Activated B cell treated with CpG ODN at 0.5 μM for 24 hours (primary cell): Measurements from ENCODE around the gene COG7. TPM values are rescaled to one million over a fixed set of nuclear protein-coding genes. Genes with fewer than 3 reads are reported as not detected.

Experiments used
- ATAC-seq: fragments of 200-7000 bp; cut with Tn5 transposase; one replicate; pipeline ENCODE4 v1.10.0; 2021; ENCODE audit warnings: low read depth, mild to moderate bottlenecking, moderate library complexity
- CTCF ChIA-PET: fragments of 350-600 bp; sonication (Branson Sonifier 250); formaldehyde crosslinking; loops from one replicate; lab custom pipeline; 2021; ENCODE audit warnings: antibody characterized with exemption; lab: Charles Lee
- POLR2A ChIA-PET: fragments of 350-600 bp; sonication (Branson Sonifier 250); formaldehyde crosslinking; loops from one replicate; lab custom pipeline; 2021; ENCODE audit warnings: antibody characterized with exemption; lab: Charles Lee
- DNase-seq: peaks from one replicate; pipeline ENCODE4 v3.0.0; 2022
- H3K27ac Mint-ChIP-seq: one replicate; pipeline ENCODE4 v1.8.0; 2020; ENCODE audit warnings: mixed read lengths
- H3K27me3 Mint-ChIP-seq: one replicate; pipeline ENCODE4 v1.8.0; 2021; ENCODE audit warnings: mixed read lengths
- H3K36me3 Mint-ChIP-seq: one replicate; pipeline ENCODE4 v1.8.0; 2021; ENCODE audit warnings: low read depth, mixed read lengths
- H3K4me1 Mint-ChIP-seq: one replicate; pipeline ENCODE4 v1.8.0; 2021; ENCODE audit warnings: mixed read lengths
- H3K4me3 Mint-ChIP-seq: one replicate; pipeline ENCODE4 v1.8.0; 2020; ENCODE audit warnings: mild to moderate bottlenecking, mixed read lengths
- H3K9me3 Mint-ChIP-seq: one replicate; pipeline ENCODE4 v1.8.0; 2020; ENCODE audit warnings: mixed read lengths
- CTCF ChIP-seq: fragments of 200-600 bp; IDR thresholded peaks from one replicate; pipeline ENCODE4 v1.8.0; 2022; ENCODE audit warnings: antibody characterized with exemption, mild to moderate bottlenecking
- intact Hi-C: fragments of 100-400 bp; cut with micrococcal nuclease; formaldehyde crosslinking; loops from one replicate; pipeline ENCODE4 v1.15.1; 2024
- total RNA-seq: library from RNA; stranded (reverse); gene quantifications from 2 replicates; pipeline ENCODE4 v1.2.3, GENCODE V29; 2022

The COG7 gene
- total RNA-seq, 1 donor from 2014 or later, result 20.2 TPM

- Mint-ChIP-seq H3K27ac (no peak overlapping the region), H3K4me3 (no peak overlapping the region), H3K36me3 (no peaks in the 10 kb centered on the region), H3K9me3 (no peaks in the 10 kb centered on the region), H3K27me3 (peaks cover 6% of the 10 kb centered on the region), H3K4me1 (no peaks in the 10 kb centered on the region)
- intact Hi-C loops, result no loop called here
- POLR2A ChIA-PET, result interaction anchor here (0.6 kb wide), 1 partner anchor 10 kb away, joined by 6 read pairs; no protein-coding TSS in a partner anchor
- no peak for DNase-seq
- no peak for TF ChIP-seq CTCF
- CTCF ChIA-PET, result no interaction called here
- no peak for ATAC-seq
Observed at GRCh38 chr16:23345237-23345636, 107.8 kb downstream of the COG7 start.

GRCh38 chr16:23343643-23344612 is 109.1 kb downstream of the COG7 start:
- no peak for DNase-seq
- no peaks in the 10 kb centered on the region for H3K36me3 Mint-ChIP-seq
- no peaks in the 10 kb centered on the region for H3K9me3 Mint-ChIP-seq
- no peaks in the 10 kb centered on the region for H3K4me1 Mint-ChIP-seq
- intact Hi-C loops, result no loop called here
- ATAC-seq, result no peak
- no peak overlapping the region for H3K4me3 Mint-ChIP-seq
- ChIA-PET POLR2A (no interaction called here), CTCF (no interaction called here)
- no peak overlapping the region for H3K27ac Mint-ChIP-seq
- TF ChIP-seq CTCF, result no peak
- H3K27me3 Mint-ChIP-seq, result peaks cover 5% of the 10 kb centered on the region

- H3K4me3 Mint-ChIP-seq, result no peak overlapping the region
- H3K27me3 Mint-ChIP-seq, result peaks cover 4% of the 10 kb centered on the region
- ChIA-PET CTCF (no interaction called here), POLR2A (no interaction called here)
- H3K36me3 Mint-ChIP-seq, result no peaks in the 10 kb centered on the region
- ATAC-seq, result no peak
- intact Hi-C loops, result no loop called here
- no peaks in the 10 kb centered on the region for H3K9me3 Mint-ChIP-seq
- H3K4me1 Mint-ChIP-seq, result no peaks in the 10 kb centered on the region
- no peak overlapping the region for H3K27ac Mint-ChIP-seq
- no peak for DNase-seq
- no peak for TF ChIP-seq CTCF
Observed at GRCh38 chr16:23342083-23342640, 110.8 kb downstream of the COG7 start.

GRCh38 chr16:23339787-23340186 is 113.2 kb downstream of the COG7 start:
- ATAC-seq, result no peak
- H3K9me3 Mint-ChIP-seq, result no peaks in the 10 kb centered on the region
- H3K36me3 Mint-ChIP-seq, result no peaks in the 10 kb centered on the region
- H3K27ac Mint-ChIP-seq, result no peak overlapping the region
- peaks cover 18% of the 10 kb centered on the region for H3K4me1 Mint-ChIP-seq
- no peak overlapping the region for H3K4me3 Mint-ChIP-seq
- intact Hi-C loops, result no loop called here
- DNase-seq, result no peak
- TF ChIP-seq CTCF, result no peak
- H3K27me3 Mint-ChIP-seq, result no peaks in the 10 kb centered on the region
- ChIA-PET POLR2A (no interaction called here), CTCF (interaction anchor here (0.6 kb wide), 1 partner anchor 16 kb away, joined by 3 read pairs; no protein-coding TSS in a partner anchor)

Other genes starting within 250 kb of the COG7 start
- gene SCNN1B, start 150.9 kb downstream of the COG7 start, total RNA-seq, result not detected in 2 replicates
- gene GGA2, start 57.3 kb upstream of the COG7 start, total RNA-seq, result 264 and 281 TPM in 2 replicates
- gene EARS2, start 104.2 kb upstream of the COG7 start, total RNA-seq, result 24.9 and 27.5 TPM in 2 replicates
- gene UBFD1, start 104.5 kb upstream of the COG7 start, total RNA-seq, result 47.9 and 52.2 TPM in 2 replicates
- 68.4 and 74.5 TPM in 2 replicates for gene NDUFAB1, start 143.1 kb upstream of the COG7 start, total RNA-seq
- 16.0 and 19.8 TPM in 2 replicates for gene PALB2, start 188.1 kb upstream of the COG7 start, total RNA-seq
- gene DCTN5, start 188.3 kb upstream of the COG7 start, total RNA-seq, result 62.8 and 64.1 TPM in 2 replicates
- gene PLK1, start 225.7 kb upstream of the COG7 start, total RNA-seq, result 2.3 and 3.9 TPM in 2 replicates